Duodenal mucosa (tissue), 2 donors: ENCODE data around the gene SS18.

Experiments
- H3K27ac ChIP-seq: one replicate; pipeline ENCODE4 v1.7.0; 2013; ENCODE audit warnings: low read depth, low read length
- H3K27me3 ChIP-seq, 2 donors: one replicate each; pipeline ENCODE4 v1.7.0; 2013; ENCODE audit warnings: low read length in 2 of 2, control low read depth in 1 of 2; ENCODE audit not compliant: insufficient read depth in 2 of 2, control insufficient read depth in 1 of 2
- H3K36me3 ChIP-seq, 2 donors: one replicate each; pipeline ENCODE4 v1.7.0; 2013; ENCODE audit warnings: low read length in 2 of 2, control low read depth in 1 of 2; ENCODE audit not compliant: insufficient read depth in 2 of 2, control insufficient read depth in 1 of 2
- H3K4me1 ChIP-seq, 2 donors: one replicate each; pipeline ENCODE4 v1.7.0; 2013; ENCODE audit warnings: low read length in 2 of 2, control low read depth in 1 of 2; ENCODE audit not compliant: insufficient read depth in 2 of 2, control insufficient read depth in 1 of 2
- H3K4me3 ChIP-seq, 2 donors: one replicate each; pipeline ENCODE4 v1.7.0; 2013; ENCODE audit warnings: low read length in 2 of 2, low read depth in 1 of 2
- H3K9ac ChIP-seq, 2 donors: one replicate each; pipeline ENCODE4 v1.7.0; 2013; ENCODE audit warnings: low read length in 2 of 2, low read depth in 1 of 2
- H3K9me3 ChIP-seq, 2 donors: one replicate each; pipeline ENCODE4 v1.7.0; 2013; ENCODE audit warnings: low read length in 2 of 2, control low read depth in 1 of 2; ENCODE audit not compliant: control insufficient read depth in 1 of 2

The SS18 gene

GRCh38 chr18:25983730-25984129, 106.7 kb downstream of the SS18 start:
- Histone ChIP-seq H3K27me3 (no peaks in the 10 kb centered on the region), H3K9me3 (no peaks in the 10 kb centered on the region), H3K4me1 (peaks cover 0 to 4% of the 10 kb centered on the region in 2 donors), H3K27ac (no peak overlapping the region), H3K4me3 (no peak overlapping the region), H3K36me3 (no peaks in the 10 kb centered on the region), H3K9ac (no peak overlapping the region)

- no peak overlapping the region for H3K4me3 ChIP-seq
- H3K9me3 ChIP-seq, result no peaks in the 10 kb centered on the region
- peaks cover 0 to 4% of the 10 kb centered on the region in 2 donors for H3K4me1 ChIP-seq
- no peaks in the 10 kb centered on the region for H3K27me3 ChIP-seq
- H3K27ac ChIP-seq, result no peak overlapping the region
- H3K9ac ChIP-seq, result no peak overlapping the region
- no peaks in the 10 kb centered on the region for H3K36me3 ChIP-seq
These were observed 107.5 kb downstream of the SS18 start for GRCh38 chr18:25982961-25983360.

GRCh38 chr18:25982153-25982552, 108.3 kb downstream of the SS18 start:
- Histone ChIP-seq H3K4me1 (peaks cover 0 to 4% of the 10 kb centered on the region in 2 donors), H3K9me3 (no peaks in the 10 kb centered on the region), H3K27me3 (no peaks in the 10 kb centered on the region)

GRCh38 chr18:25979369-25980040, 110.9 kb downstream of the SS18 start:
- no peaks in the 10 kb centered on the region for H3K36me3 ChIP-seq
- H3K9me3 ChIP-seq, result no peaks in the 10 kb centered on the region
- H3K27ac ChIP-seq, result no peak overlapping the region
- peaks cover 0 to 4% of the 10 kb centered on the region in 2 donors for H3K4me1 ChIP-seq
- H3K4me3 ChIP-seq, result no peak overlapping the region
- no peaks in the 10 kb centered on the region for H3K27me3 ChIP-seq
- H3K9ac ChIP-seq, result no peak overlapping the region

More at GRCh38 chr18:25982153-25982552, 108.3 kb downstream of the SS18 start:
- no peak overlapping the region for H3K27ac ChIP-seq
- no peaks in the 10 kb centered on the region for H3K36me3 ChIP-seq
- H3K4me3 ChIP-seq, result no peak overlapping the region
- H3K9ac ChIP-seq, result no peak overlapping the region

- no peaks in the 10 kb centered on the region for H3K9me3 ChIP-seq
- H3K4me1 ChIP-seq, result peaks cover 0 to 4% of the 10 kb centered on the region in 2 donors
- no peak overlapping the region for H3K4me3 ChIP-seq
- H3K27ac ChIP-seq, result no peak overlapping the region
- no peaks in the 10 kb centered on the region for H3K27me3 ChIP-seq
- no peaks in the 10 kb centered on the region for H3K36me3 ChIP-seq
- H3K9ac ChIP-seq, result no peak overlapping the region
These were observed 113.9 kb downstream of the SS18 start for GRCh38 chr18:25976554-25976953.

GRCh38 chr18:25974630-25975077, 115.8 kb downstream of the SS18 start:
- Histone ChIP-seq H3K36me3 (no peaks in the 10 kb centered on the region), H3K9ac (no peak overlapping the region)

More at GRCh38 chr18:25974630-25975077, 115.8 kb downstream of the SS18 start:
- no peak overlapping the region for H3K27ac ChIP-seq
- no peaks in the 10 kb centered on the region for H3K27me3 ChIP-seq
- H3K4me3 ChIP-seq, result no peak overlapping the region
- no peaks in the 10 kb centered on the region for H3K9me3 ChIP-seq
- H3K4me1 ChIP-seq, result no peaks in the 10 kb centered on the region
